Lower lobe of right lung (tissue), 2 donors: ENCODE data around the gene CFAP20. TPM values are rescaled to one million over a fixed set of nuclear protein-coding genes. Genes with fewer than 3 reads are reported as not detected.

Source experiments
- ATAC-seq, 2 donors: fragments of 200-7000 bp; cut with Tn5 transposase; one replicate each; pipeline ENCODE4 v1.9.1; 2020 to 2022; ENCODE audit warnings: mild to moderate bottlenecking in 2 of 2, moderate library complexity in 2 of 2
- DNase-seq: peaks from one replicate; pipeline ENCODE4 v3.0.0-alpha.2; 2020
- H3K27ac ChIP-seq: fragments of 200-600 bp; one replicate; pipeline ENCODE4 v1.8.0; 2022
- H3K27me3 ChIP-seq: fragments of 200-600 bp; one replicate; pipeline ENCODE4 v1.8.0; 2022; ENCODE audit warnings: low read depth
- H3K36me3 ChIP-seq: fragments of 200-600 bp; one replicate; pipeline ENCODE4 v1.8.0; 2022; ENCODE audit warnings: mild to moderate bottlenecking
- H3K4me1 ChIP-seq: fragments of 200-600 bp; one replicate; pipeline ENCODE4 v1.8.0; 2022
- H3K4me3 ChIP-seq: fragments of 200-600 bp; one replicate; pipeline ENCODE4 v1.8.0; 2022; ENCODE audit warnings: mild to moderate bottlenecking
- H3K9me3 ChIP-seq: fragments of 200-600 bp; one replicate; pipeline ENCODE4 v1.8.0; 2022
- CTCF ChIP-seq: fragments of 200-600 bp; IDR thresholded peaks from one replicate; pipeline ENCODE4 v1.8.0; 2022; ENCODE audit warnings: antibody characterized with exemption, mild to moderate bottlenecking
- intact Hi-C: fragments of 100-400 bp; cut with DNase I; formaldehyde crosslinking; loops from one replicate; pipeline ENCODE4 v1.11.0; 2022
- total RNA-seq: library from RNA; stranded (reverse); fragmentation: NEBNext Ultra II Directional; extraction: Animal tissue kit (Norgen Biotek cat#: 25700); gene quantifications from one replicate; pipeline ENCODE4 v1.2.1, GENCODE V29; 2021
- donor health status: DM: no; HTN: yes; CAD: no; lungs with severe emphysema.

CFAP20 gene
- total RNA-seq, 1 donor from 2014 or later = 21.7 TPM

GRCh38 chr16:58152246-58152868, 23.2 kb upstream of the CFAP20 start:
- Histone ChIP-seq H3K9me3 (no peaks in the 10 kb centered on the region), H3K4me1 (no peaks in the 10 kb centered on the region), H3K36me3 (no peaks in the 10 kb centered on the region), H3K4me3 (no peak overlapping the region), H3K27ac (no peak overlapping the region), H3K27me3 (no peaks in the 10 kb centered on the region)
- DNase-seq = no peak
- ATAC-seq = no peak
- TF ChIP-seq CTCF = no peak
- intact Hi-C loops = no loop called here

- no peaks in the 10 kb centered on the region for H3K9me3 ChIP-seq
- no peaks in the 10 kb centered on the region for H3K27me3 ChIP-seq
- H3K36me3 ChIP-seq = no peaks in the 10 kb centered on the region
- intact Hi-C loops = no loop called here
- no peak overlapping the region for H3K4me3 ChIP-seq
- no peak for TF ChIP-seq CTCF
- no peak for DNase-seq
- no peak for ATAC-seq
- H3K27ac ChIP-seq = no peak overlapping the region
- no peaks in the 10 kb centered on the region for H3K4me1 ChIP-seq
These were observed 19.3 kb upstream of the CFAP20 start for GRCh38 chr16:58148526-58148925.

GRCh38 chr16:58148099-58148498, 18.9 kb upstream of the CFAP20 start:
- H3K9me3 ChIP-seq = no peaks in the 10 kb centered on the region
- DNase-seq (no peak), ATAC-seq (no peak)
- no peak overlapping the region for H3K27ac ChIP-seq
- H3K4me1 ChIP-seq = no peaks in the 10 kb centered on the region
- no peak for TF ChIP-seq CTCF
- H3K4me3 ChIP-seq = no peak overlapping the region
- intact Hi-C loops = no loop called here
- H3K27me3 ChIP-seq = no peaks in the 10 kb centered on the region
- H3K36me3 ChIP-seq = no peaks in the 10 kb centered on the region

GRCh38 chr16:58138852-58139251, 9.7 kb upstream of the CFAP20 start:
- Histone ChIP-seq H3K27ac (no peak overlapping the region), H3K9me3 (no peaks in the 10 kb centered on the region), H3K27me3 (no peaks in the 10 kb centered on the region), H3K4me3 (no peak overlapping the region), H3K4me1 (no peaks in the 10 kb centered on the region), H3K36me3 (no peaks in the 10 kb centered on the region)
- no peak for TF ChIP-seq CTCF
- DNase-seq (no peak), ATAC-seq (no peak)
- intact Hi-C loops = no loop called here

- no peaks in the 10 kb centered on the region for H3K9me3 ChIP-seq
- no peak for TF ChIP-seq CTCF
- DNase-seq (no peak), ATAC-seq (no peak)
- intact Hi-C loops = no loop called here
- H3K36me3 ChIP-seq = no peaks in the 10 kb centered on the region
- H3K4me3 ChIP-seq = no peak overlapping the region
- no peaks in the 10 kb centered on the region for H3K4me1 ChIP-seq
- H3K27me3 ChIP-seq = no peaks in the 10 kb centered on the region
- no peak overlapping the region for H3K27ac ChIP-seq
These were observed 8.4 kb upstream of the CFAP20 start for GRCh38 chr16:58137581-58137980.
